T-cell (primary cell): Measurements from ENCODE around the gene SIRPA. TPM values are rescaled to one million over a fixed set of nuclear protein-coding genes. Genes with fewer than 3 reads are reported as not detected.
A peak's percentile ranks its signal among the peaks of the same experiment; 100 is the strongest.

Experiments used
- ATAC-seq, 4 experiments: fragments of 200-7000 bp in 3 of 4; fragments of 150-1000 bp in 1 of 4; cut with Tn5 transposase; replicated peaks in 1 of 4; 1 replicate in 3 of 4; 2 replicates in 1 of 4; pipeline ENCODE4 v1.10.0; 2021; ENCODE audit warnings: moderate library complexity in 3 of 4, mild to moderate bottlenecking in 2 of 4, moderate number of reproducible peaks in 1 of 4
- CTCF ChIA-PET, 2 donors: fragments of 300-600 bp; sonication (Branson Sonifier 250); formaldehyde crosslinking; loops; one replicate each; lab custom pipeline; 2022; ENCODE audit warnings: antibody characterized with exemption in 2 of 2; lab: Charles Lee
- POLR2A ChIA-PET, 2 donors: fragments of 300-600 bp; sonication (Branson Sonifier 250); formaldehyde crosslinking; loops; one replicate each; lab custom pipeline; 2022; ENCODE audit warnings: antibody characterized with exemption in 2 of 2; lab: Charles Lee
- DNase-seq, 35 experiments: peaks; one replicate each; pipeline versions ENCODE4 v3.0.0 to v3.0.0-alpha.2; 2013 to 2023
- H3K27ac ChIP-seq: one replicate; pipeline ENCODE4 v1.5.1; 2013; ENCODE audit warnings: low read length
- H3K27me3 ChIP-seq, 2 experiments: replicated peaks in 1 of 2; 1 replicate in 1 of 2; 2 replicates in 1 of 2; pipeline versions ENCODE4 v1.6.1 to v1.7.0; 2013; ENCODE audit warnings: low read length in 1 of 2, mixed read lengths in 1 of 2; ENCODE audit not compliant: control insufficient read depth in 2 of 2, insufficient read depth in 2 of 2; ENCODE audit errors: extremely low read depth in 1 of 2
- H3K36me3 ChIP-seq, 2 donors: 1 replicate in 1 of 2; 2 replicates in 1 of 2; pipeline versions ENCODE4 v1.6.1 to v1.7.0; 2013; ENCODE audit warnings: low read length in 1 of 2; ENCODE audit not compliant: control insufficient read depth in 2 of 2, insufficient read depth in 1 of 2; ENCODE audit errors: extremely low read depth in 1 of 2
- H3K4me1 ChIP-seq, 2 experiments: 1 replicate in 1 of 2; 2 replicates in 1 of 2; pipeline versions ENCODE4 v1.6.1 to v1.7.0; 2013; ENCODE audit warnings: low read length in 2 of 2, mixed read lengths in 1 of 2; ENCODE audit not compliant: insufficient read depth in 2 of 2, control insufficient read depth in 1 of 2; ENCODE audit errors: extremely low read depth in 1 of 2
- H3K4me3 ChIP-seq, 2 donors: 1 replicate in 1 of 2; 2 replicates in 1 of 2; pipeline versions ENCODE4 v1.5.1 to v1.7.0; 2013; ENCODE audit warnings: mild to moderate bottlenecking in 2 of 2, low read length in 1 of 2, moderate library complexity in 1 of 2; ENCODE audit not compliant: control insufficient read depth in 1 of 2; ENCODE audit errors: extremely low read depth in 1 of 2
- H3K9me3 ChIP-seq: 2 replicates; pipeline ENCODE4 v1.7.0; 2013
- H3K27ac Mint-ChIP-seq, 2 donors: one replicate each; pipeline ENCODE4 v1.8.0; 2020 to 2021; ENCODE audit warnings: mild to moderate bottlenecking in 2 of 2, mixed read lengths in 2 of 2
- H3K27me3 Mint-ChIP-seq, 2 donors: one replicate each; pipeline ENCODE4 v1.8.0; 2021 to 2022; ENCODE audit warnings: mixed read lengths in 2 of 2
- H3K36me3 Mint-ChIP-seq: one replicate; pipeline ENCODE4 v1.8.0; 2021; ENCODE audit warnings: mixed read lengths
- H3K4me1 Mint-ChIP-seq, 3 donors: one replicate each; pipeline ENCODE4 v1.8.0; 2020 to 2022; ENCODE audit warnings: mixed read lengths in 3 of 3, mild to moderate bottlenecking in 1 of 3
- H3K4me3 Mint-ChIP-seq, 3 donors: one replicate each; pipeline ENCODE4 v1.8.0; 2020 to 2022; ENCODE audit warnings: mild to moderate bottlenecking in 3 of 3, mixed read lengths in 3 of 3, moderate library complexity in 3 of 3
- H3K9me3 Mint-ChIP-seq, 3 donors: one replicate each; pipeline ENCODE4 v1.8.0; 2020 to 2022; ENCODE audit warnings: mixed read lengths in 3 of 3
- WGBS: methylation state at CpG from one replicate; pipeline ENCODE4 v1.1.5; 2013; ENCODE audit warnings: missing lambda C conversion rate; ENCODE audit not compliant: insufficient coverage; 5-methylcytosine and 5-hydroxymethylcytosine counted together
- total RNA-seq, 35 experiments: library from RNA in 6 of 35; stranded (reverse) in 6 of 35; fragments of 120-200 nt in 1 of 35; gene quantifications; one replicate each; pipeline versions ENCODE4 v1.2.1 to v1.2.4 and lab custom pipeline; 2013 to 2026

Gene SIRPA
- total RNA-seq, 5 donors from 2014 or later (not counting 1 experiment from before 2014, with no cell fraction given) = 0.15 to 0.72 (median 0.50) TPM; not detected in 1

DNA sequence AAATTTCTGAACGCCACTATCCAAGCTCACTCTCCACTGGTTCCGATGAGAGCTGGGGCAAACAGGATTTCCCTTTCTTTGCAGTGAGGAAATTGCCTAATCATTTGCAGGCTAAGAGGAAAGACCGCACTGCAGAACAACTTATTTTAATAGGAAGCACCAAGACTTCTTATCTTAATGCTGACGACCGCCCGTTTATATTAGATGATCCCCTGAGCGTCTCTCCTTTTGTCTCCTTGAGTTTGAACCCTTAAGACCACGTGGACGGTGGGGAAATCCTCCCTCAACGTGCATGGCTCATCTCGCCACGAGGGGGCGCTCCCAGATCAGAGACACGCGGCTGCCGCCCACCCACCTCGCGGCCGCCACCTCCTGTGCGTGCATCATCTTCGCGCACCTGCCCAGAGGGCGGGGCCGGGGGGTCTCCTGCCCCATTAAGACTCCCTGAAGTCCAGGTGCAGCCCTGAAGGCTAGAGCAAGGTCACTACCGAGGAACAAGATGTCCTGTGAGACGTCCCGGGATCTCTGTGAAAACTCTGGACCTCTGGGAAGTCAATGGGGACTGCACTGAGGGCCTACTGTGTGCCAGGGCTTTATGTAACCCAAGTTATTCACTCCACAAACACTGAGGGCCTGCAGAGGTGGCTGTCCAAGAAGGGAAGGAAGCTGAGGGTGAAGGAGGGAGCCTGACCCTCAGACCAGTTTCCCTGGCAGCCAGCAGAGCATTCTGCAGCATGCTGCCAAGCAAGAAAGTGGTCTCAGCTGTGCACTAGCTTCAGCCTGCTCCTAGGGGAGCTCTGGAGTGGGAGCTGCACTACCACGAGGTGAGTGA lies 70.5 kb downstream of the SIRPA start:
- WGBS = 5% methylated on average over 25 of the region's 28 CpGs
- no peaks in the 10 kb centered on the region for H3K36me3 Mint-ChIP-seq
- no peaks in the 10 kb centered on the region for H3K9me3 ChIP-seq
- H3K4me1 Mint-ChIP-seq = peaks cover 8 to 11% (median 8%) of the 10 kb centered on the region in 3 donors
- peak overlapping the region in 1 of 2 donors; percentile 29 for H3K4me3 ChIP-seq
- peaks cover 33 to 34% of the 10 kb centered on the region in 2 donors for H3K27me3 Mint-ChIP-seq
- H3K27ac ChIP-seq = no peak overlapping the region
- no peak overlapping the region for H3K27ac Mint-ChIP-seq
- no peaks in the 10 kb centered on the region for H3K36me3 ChIP-seq
- DNase-seq = peak; percentile 25 to 79 (median 63)
- peak; percentile 66 to 80 (median 71) for ATAC-seq
- H3K4me3 Mint-ChIP-seq = peak overlapping the region; percentile 34 to 54 (median 35)
- H3K9me3 Mint-ChIP-seq = no peaks in the 10 kb centered on the region
- ChIA-PET POLR2A (no interaction called here), CTCF (interaction anchor here (0.6 to 1.3 kb wide), 5 partner anchors 206 to 422 kb away, joined by 3 to 5 read pairs (median 4); no protein-coding TSS in a partner anchor)
- H3K27me3 ChIP-seq = peaks cover 5 to 24% of the 10 kb centered on the region in 2 experiments
- H3K4me1 ChIP-seq = peaks cover 0 to 8% of the 10 kb centered on the region in 2 experiments

DNA sequence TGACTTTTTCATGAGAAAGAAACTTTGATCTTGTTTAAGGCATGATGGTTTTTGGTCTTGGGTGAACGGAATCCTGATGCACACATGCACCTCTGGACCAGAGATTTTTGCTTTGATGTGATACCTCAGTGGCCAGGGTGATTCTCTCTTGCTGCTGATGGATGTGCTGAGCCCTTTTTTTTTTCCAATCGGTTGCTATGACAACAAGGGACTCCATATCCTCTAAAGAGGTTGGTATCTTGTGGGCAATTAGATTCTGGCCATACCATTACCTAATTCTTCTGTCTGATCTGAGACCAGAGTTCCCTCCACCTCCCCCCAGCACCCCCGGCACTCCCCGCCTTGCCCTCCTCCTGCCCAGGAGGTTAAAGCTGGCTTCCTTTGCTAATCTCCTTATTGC lies 73.8 kb downstream of the SIRPA start:
- H3K27ac Mint-ChIP-seq = no peak overlapping the region
- no peak overlapping the region for H3K27ac ChIP-seq
- H3K9me3 Mint-ChIP-seq = no peaks in the 10 kb centered on the region
- H3K27me3 ChIP-seq = peaks cover 5 to 17% of the 10 kb centered on the region in 2 experiments
- 43% methylated on average over 1 of the region's 4 CpGs for WGBS
- peaks cover 24 to 34% of the 10 kb centered on the region in 2 donors for H3K27me3 Mint-ChIP-seq
- ATAC-seq (no peak), DNase-seq (no peak)
- ChIA-PET CTCF (interaction anchor here in 1 of 2 donors (0.7 to 0.9 kb wide), 3 partner anchors 125 to 217 kb away, joined by 3 read pairs; no protein-coding TSS in a partner anchor), POLR2A (no interaction called here)
- no peaks in the 10 kb centered on the region for H3K36me3 ChIP-seq
- H3K4me3 ChIP-seq = no peak overlapping the region
- peaks cover 0 to 8% of the 10 kb centered on the region in 2 experiments for H3K4me1 ChIP-seq
- H3K4me3 Mint-ChIP-seq = no peak overlapping the region
- no peaks in the 10 kb centered on the region for H3K9me3 ChIP-seq
- no peaks in the 10 kb centered on the region for H3K36me3 Mint-ChIP-seq
- H3K4me1 Mint-ChIP-seq = peaks cover 8 to 11% (median 8%) of the 10 kb centered on the region in 3 donors

DNA sequence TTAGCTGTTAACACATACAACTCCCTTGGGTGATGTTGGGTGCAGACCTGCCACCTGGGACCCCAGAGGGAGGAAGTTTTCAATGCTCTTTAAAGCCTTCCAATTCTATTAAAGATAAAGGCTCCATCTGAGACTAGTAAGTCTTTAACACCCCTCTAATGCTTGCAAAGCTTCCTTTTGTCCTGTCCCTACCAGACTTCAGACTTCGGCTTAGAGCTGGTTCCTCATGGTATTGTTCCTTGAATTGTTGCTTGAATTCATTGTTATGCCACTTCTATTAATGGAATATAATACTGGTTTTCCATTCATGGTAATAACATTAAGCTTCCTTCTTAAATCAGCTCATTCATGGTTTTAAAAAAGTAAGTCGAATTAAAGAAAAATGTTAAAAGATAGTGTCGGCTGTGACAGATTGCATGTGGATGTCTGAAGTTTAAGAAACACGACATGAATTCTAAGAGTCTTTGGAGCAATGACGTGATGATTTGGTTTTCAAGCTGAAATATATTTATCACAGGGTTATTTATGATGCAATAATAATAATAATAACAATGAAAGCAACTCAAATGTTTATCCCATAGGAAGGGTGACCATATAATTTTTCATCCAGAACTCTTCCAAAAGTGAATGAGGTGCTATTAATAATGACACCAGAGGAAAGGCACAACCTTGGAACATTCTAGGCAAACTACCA lies 76.8 kb downstream of the SIRPA start:
- no peaks in the 10 kb centered on the region for H3K4me1 Mint-ChIP-seq
- no peaks in the 10 kb centered on the region for H3K9me3 Mint-ChIP-seq
- H3K27ac Mint-ChIP-seq = no peak overlapping the region
- no peaks in the 10 kb centered on the region for H3K4me1 ChIP-seq
- H3K36me3 ChIP-seq = no peaks in the 10 kb centered on the region
- POLR2A ChIA-PET = interaction anchor here in 1 of 2 donors (0.6 kb wide), 1 partner anchor 55 kb away, joined by 4 read pairs; no protein-coding TSS in a partner anchor
- ATAC-seq (no peak), DNase-seq (no peak)
- peaks cover 12 to 22% of the 10 kb centered on the region in 2 donors for H3K27me3 Mint-ChIP-seq
- no peaks in the 10 kb centered on the region for H3K9me3 ChIP-seq
- H3K36me3 Mint-ChIP-seq = no peaks in the 10 kb centered on the region
- no peak overlapping the region for H3K4me3 Mint-ChIP-seq
- WGBS = no CpG with 5 or more reads among the region's 5 CpGs
- no peak overlapping the region for H3K27ac ChIP-seq
- peaks cover 0 to 10% of the 10 kb centered on the region in 2 experiments for H3K27me3 ChIP-seq
- CTCF ChIA-PET = interaction anchor here in 1 of 2 donors (1.3 kb wide), 1 partner anchor 200 kb away, joined by 3 read pairs; no protein-coding TSS in a partner anchor
- H3K4me3 ChIP-seq = no peak overlapping the region

DNA sequence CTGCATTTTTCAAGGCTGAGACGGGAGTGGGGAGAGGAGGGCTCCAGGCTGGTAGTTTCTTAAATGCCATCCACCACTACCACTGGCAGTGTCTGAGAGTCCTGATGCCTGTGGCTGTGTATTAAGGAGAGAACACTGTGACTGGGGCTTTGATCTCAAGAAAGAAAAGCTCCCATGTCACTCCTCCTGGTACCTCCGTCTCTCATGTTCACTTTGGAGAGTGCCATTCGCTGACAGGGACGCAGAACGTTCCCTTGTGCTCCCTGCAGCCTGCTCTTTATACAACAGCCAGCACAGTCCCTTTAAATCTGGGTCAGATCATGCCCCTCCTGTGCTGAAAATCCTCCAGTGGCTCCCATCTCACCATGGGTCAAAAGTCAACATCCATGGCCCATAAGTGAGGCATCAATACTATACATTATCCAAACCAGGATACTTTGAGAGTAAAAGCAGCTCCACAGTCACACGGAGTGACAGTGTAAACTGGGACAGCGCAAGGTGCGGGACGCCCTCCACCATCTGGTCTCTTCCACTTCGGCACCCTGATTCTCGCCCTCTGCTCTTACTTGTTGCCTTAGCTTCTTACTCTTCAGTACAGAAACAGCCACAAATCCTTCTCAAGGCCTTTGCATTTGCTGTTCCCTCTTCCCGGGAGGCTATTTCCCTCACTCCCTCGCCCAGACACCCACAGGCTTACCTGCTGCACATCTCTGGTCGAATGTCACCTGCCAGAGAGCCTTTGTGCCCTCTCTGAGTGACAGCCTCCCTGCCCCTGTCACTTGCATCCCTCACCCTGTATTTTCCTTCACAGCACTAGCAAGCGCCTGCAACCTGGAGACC lies 78.6 kb downstream of the SIRPA start:
- no peak overlapping the region for H3K4me3 Mint-ChIP-seq
- no peak overlapping the region for H3K4me3 ChIP-seq

DNA sequence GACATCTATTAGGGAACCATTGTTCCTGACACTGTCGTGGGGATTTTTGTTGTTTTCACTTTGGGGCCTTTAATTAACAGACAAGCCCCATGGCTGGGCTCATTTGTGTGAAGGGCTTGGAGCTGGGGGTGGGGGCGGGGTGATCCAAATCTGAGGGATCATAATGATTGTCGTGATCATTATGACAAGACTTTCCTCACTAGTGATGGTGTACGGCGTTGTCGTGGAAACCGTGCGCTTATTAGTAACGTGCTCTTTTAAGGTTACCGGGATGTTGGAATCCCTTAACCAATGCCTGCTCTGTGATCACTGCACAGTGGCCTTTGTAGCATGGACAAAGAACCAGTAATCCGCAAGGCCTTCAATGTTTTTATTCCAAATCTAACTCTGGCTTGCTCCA lies 80.1 kb downstream of the SIRPA start:
- DNase-seq = no peak
- WGBS = 85% methylated on average over 10 of the region's 11 CpGs

More for the DNA sequence above, 78.6 kb downstream of the SIRPA start:
- Histone ChIP-seq H3K27ac (no peak overlapping the region), H3K4me1 (no peaks in the 10 kb centered on the region), H3K9me3 (no peaks in the 10 kb centered on the region), H3K27me3 (peaks cover 0 to 10% of the 10 kb centered on the region in 2 experiments), H3K36me3 (no peaks in the 10 kb centered on the region)
- POLR2A ChIA-PET = no interaction called here
- H3K9me3 Mint-ChIP-seq = no peaks in the 10 kb centered on the region
- H3K36me3 Mint-ChIP-seq = no peaks in the 10 kb centered on the region
- CTCF ChIA-PET = interaction anchor here in 1 of 2 donors (0.7 kb wide), 1 partner anchor 195 kb away, joined by 3 read pairs; no protein-coding TSS in a partner anchor
- WGBS = 65% methylated on average over 14 of the region's 15 CpGs
- H3K27me3 Mint-ChIP-seq = peaks cover 18 to 30% of the 10 kb centered on the region in 2 donors
- no peak overlapping the region for H3K27ac Mint-ChIP-seq
- DNase-seq = no peak
- no peak for ATAC-seq
- H3K4me1 Mint-ChIP-seq = no peaks in the 10 kb centered on the region

More for the DNA sequence above, 80.1 kb downstream of the SIRPA start:
- Histone ChIP-seq H3K27me3 (peaks cover 0 to 11% of the 10 kb centered on the region in 2 experiments), H3K4me3 (no peak overlapping the region), H3K36me3 (no peaks in the 10 kb centered on the region), H3K9me3 (no peaks in the 10 kb centered on the region), H3K4me1 (no peaks in the 10 kb centered on the region), H3K27ac (no peak overlapping the region)
- Mint-ChIP-seq H3K4me3 (no peak overlapping the region), H3K4me1 (no peaks in the 10 kb centered on the region), H3K27me3 (peaks cover 25 to 34% of the 10 kb centered on the region in 2 donors), H3K36me3 (no peaks in the 10 kb centered on the region), H3K27ac (no peak overlapping the region), H3K9me3 (no peaks in the 10 kb centered on the region)
- ChIA-PET CTCF (no interaction called here), POLR2A (no interaction called here)
- ATAC-seq = no peak
